Adipose tissue (tissue), 3 donors: ENCODE results near the gene MRPS23. TPM values are rescaled to one million over a fixed set of nuclear protein-coding genes. Genes with fewer than 3 reads are reported as not detected.

Experiments used
- H3K27ac ChIP-seq: one replicate; pipeline ENCODE4 v1.5.1; 2013; ENCODE audit warnings: low read depth, low read length
- WGBS, 3 donors: extraction: QIAGEN DNeasy Blood & Tissue Kit; methylation state at CpG; one replicate each; pipeline ENCODE4 v1.1.7; 2013; 5-methylcytosine and 5-hydroxymethylcytosine counted together
- polyA plus RNA-seq, 3 donors: library from polyadenylated mRNA; stranded (reverse); fragments of 200-250 nt; gene quantifications; one replicate each; pipeline ENCODE4 v1.2.3, GENCODE V29; 2013
- donor health status: healthy with polysubstance abuse.
- donor health status: Bipolar disorder and iron deficiency.
- donor health status: healthy.

MRPS23 gene
- polyA plus RNA-seq, 3 donors = 20.9 to 36.6 (median 25.7) TPM

GRCh38 chr17:57868007-57868909 is 18.4 kb upstream of the MRPS23 start:
- 16 to 31% (median 17%) methylated on average over 23 of the region's 23 CpGs for WGBS, 3 donors
- peak overlapping the region; percentile 25 for H3K27ac ChIP-seq

DNA sequence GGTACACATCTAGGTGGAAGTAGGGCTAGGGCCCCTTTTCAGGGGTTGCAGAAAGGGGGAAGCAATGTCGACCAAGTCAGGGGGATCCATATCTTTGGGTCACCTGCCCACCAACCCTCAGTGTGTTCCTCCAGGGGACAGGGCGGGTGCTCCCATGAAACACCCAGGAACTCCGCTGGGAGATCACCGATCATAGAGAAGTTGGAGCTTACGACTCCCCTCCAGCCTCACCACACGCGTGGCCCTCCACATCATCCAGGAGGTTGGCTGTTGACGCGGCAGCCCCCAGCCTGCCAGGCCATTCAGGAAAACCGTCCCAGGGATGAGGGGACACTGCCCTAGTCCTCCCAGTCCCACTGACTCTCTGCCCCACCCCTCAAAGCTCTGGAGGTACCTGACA is 17.3 kb upstream of the MRPS23 start:
- 91 to 95% (median 92%) methylated on average over 10 of the region's 10 CpGs for WGBS, 3 donors
- H3K27ac ChIP-seq = no peak overlapping the region

- WGBS, 3 donors = 86 to 92% (median 89%) methylated on average over 5 of the region's 5 CpGs
- no peak overlapping the region for H3K27ac ChIP-seq
These were observed 16.9 kb upstream of the MRPS23 start for GRCh38 chr17:57866723-57867122.

DNA sequence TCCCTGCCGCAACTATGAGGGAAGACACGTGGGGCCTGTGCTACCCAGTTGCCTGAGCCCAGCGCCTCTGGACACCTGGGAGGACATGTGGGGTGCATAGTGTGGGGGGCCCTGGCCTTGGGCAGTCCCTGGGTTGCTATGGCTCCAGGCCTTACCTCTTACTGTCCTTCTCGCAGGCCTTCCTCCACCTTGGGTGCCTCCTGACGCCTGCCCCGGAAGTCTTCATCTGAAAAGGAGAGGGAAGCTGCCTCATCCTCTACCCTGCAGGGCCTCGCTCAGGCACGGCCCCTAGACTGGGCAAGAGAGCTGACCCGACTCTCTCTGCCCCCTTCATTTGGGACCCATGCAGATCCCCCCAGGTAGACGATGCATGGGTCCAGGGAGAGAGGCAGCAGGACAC is 16.5 kb upstream of the MRPS23 start:
- H3K27ac ChIP-seq = no peak overlapping the region
- WGBS, 3 donors = 91 to 95% (median 93%) methylated on average over 10 of the region's 10 CpGs

GRCh38 chr17:57864273-57864672 is 14.4 kb upstream of the MRPS23 start:
- H3K27ac ChIP-seq = no peak overlapping the region
- WGBS, 3 donors = 85 to 91% (median 89%) methylated on average over 7 to 8 of the region's 8 CpGs

DNA sequence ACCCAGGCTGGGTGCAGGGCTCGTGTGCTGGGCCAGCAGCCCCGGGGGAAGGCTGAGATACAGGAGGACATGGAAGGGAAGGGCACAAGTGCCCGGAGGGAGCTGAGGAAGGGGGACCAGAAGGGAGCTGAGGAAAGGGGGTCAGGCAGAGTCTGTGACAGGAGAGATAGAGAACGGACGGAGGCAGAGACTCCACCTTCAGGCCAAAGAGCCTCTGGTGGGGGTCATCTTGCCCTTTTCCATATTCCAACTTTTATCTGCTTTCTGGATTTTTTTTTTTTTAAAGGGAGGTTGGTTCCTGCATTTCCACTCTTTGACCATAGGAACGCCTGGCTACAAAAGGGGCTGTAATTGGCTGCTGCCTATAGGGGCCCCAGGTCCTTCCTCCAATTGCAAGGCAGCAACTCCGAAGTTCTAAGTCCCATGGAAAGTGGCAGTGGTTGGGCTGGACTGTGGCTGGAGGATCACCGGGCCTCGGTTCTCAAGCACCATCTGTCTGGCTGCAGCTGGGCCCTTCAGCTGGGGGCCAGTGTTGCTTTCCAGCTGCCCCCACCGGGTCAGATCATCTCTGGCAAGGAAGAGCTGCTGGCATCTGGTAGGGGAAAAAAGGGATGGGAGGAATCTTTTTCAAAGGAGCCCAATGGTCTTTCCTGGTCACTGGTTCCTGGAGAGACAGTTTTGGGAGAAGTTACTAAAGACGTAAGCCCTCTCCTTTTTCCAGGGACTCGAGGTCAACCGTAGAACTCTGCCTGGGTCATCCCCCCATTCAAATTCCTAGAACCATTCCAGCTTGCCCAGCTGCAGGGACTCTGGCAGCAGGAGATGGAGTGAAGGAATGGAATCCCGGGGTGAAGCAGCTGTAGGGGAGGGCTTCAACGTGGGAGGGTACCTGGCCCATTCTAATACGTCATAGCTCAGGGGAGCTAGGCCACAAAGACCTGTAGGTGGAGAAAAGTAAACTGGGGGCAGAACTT is 13.1 kb upstream of the MRPS23 start:
- 82 to 86% (median 85%) methylated on average over 16 of the region's 16 CpGs for WGBS, 3 donors
- H3K27ac ChIP-seq = no peak overlapping the region

DNA sequence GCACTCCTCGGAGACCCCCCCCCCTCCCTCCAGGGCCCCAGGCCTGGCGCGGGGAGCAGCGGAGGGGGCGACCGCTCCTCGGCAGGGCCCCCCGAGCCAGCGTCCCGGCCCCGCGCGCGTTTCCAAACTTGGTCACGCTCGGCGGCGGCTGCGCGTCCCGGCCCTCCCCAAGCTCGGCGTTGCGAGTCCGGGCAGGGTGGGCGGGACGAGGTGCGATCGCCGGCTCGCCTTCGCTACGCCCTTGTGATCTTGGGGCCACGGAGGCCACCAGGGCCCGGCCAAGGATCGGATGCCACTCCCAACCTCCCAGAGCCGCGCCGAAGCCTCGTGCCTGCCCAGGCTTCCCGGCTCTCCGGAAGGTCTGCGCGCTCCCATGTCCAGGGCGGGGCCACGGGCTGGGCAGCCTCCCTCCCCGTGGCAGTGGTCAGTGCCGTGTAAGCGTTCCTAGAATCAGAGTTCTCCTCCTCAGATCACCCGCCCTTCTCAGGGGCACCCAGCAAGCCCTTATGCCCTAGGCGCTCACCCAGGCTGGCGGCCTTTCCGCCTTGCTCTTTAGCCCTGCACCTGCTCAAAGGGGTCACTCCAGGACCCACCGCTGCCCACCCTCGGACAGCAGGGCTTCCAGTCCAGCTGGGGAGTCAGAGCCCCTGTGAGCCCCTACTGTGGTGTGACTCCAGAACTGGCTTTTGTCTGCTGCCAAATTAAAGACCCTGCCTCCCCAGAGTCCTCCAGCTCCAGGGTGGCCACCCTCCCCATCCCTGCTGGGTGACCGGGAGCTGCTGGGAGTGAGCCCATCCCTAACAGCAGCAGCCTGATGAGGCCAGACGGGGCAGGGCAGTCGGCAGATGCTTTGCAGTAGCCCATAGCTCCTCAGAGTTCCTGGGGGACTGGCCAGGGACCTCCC is 12.2 kb upstream of the MRPS23 start:
- no peak overlapping the region for H3K27ac ChIP-seq
- 12 to 16% (median 15%) methylated on average over 41 to 58 of the region's 58 CpGs for WGBS, 3 donors

- no peak overlapping the region for H3K27ac ChIP-seq
- 2 to 5% (median 2%) methylated on average over 33 to 34 of the region's 34 CpGs for WGBS, 3 donors
These were observed 11.4 kb upstream of the MRPS23 start for GRCh38 chr17:57861000-57861789.

DNA sequence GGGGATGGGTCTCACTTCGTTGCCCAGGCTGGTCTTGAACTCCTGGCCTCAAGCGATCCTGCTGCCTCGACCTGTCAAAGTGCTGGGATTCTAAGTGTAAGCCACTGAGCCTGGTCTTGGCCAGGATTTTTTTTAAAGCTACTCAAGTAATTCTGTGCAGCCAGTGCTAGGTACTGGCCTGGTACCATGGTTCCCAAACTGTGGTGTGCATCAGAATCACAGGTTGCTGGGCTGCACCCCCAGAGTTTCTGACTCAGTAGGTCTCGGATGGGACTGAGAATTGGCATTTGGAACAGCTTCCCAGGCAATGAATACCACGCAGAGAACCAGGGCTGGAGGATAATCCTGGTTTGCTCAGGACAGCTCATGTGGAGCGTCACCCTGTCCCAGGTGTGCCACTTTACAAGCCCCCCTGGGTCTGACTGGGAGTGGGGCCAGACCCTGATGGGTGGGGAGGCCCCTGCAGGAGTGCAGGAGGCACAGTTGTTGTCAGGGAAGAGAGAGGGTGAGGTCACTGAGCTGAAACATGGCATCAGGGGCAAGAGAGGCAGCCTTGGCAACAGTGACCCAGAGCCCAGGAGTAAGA is 10.7 kb upstream of the MRPS23 start:
- WGBS, 3 donors = 70 to 80% (median 72%) methylated on average over 6 of the region's 6 CpGs
- H3K27ac ChIP-seq = peak overlapping the region; percentile 47

DNA sequence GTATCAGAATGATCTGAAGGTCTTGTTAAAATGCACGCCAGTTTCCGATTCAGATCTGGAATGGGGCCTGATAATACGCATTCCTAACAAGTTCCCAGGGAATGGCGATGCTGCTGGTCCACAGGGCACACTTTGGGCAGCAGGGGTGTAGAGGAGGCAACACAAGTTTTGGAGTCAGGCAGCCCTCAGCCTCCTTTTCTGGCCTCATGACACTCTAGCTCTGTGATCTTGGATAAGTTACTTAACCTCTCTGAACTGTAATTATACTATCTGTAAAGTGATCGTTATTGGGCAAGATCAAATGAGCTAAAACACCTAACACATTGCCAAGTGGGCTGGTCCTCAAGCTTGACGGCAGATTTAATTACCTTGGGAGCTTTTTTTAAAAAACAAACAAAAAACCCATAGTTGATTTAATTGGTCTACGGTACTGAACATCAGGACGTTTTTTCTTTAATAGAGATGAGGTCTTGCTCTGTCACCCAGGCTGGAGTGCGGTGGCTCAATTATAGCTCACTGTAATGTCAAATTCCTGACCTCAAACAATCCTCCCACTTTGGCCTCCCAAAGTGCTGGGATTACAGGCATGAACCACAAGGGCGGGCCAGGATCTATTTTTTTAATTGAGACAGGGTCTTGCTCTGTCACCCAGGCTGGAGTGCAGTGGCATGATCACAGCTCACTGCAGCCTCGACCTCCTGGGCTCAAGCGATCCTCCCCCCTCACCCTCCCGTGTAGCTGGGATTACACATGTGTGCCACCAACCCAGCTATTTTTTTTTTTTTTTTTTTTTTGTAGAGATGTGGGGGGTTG is 10.0 kb upstream of the MRPS23 start:
- no peak overlapping the region for H3K27ac ChIP-seq

DNA sequence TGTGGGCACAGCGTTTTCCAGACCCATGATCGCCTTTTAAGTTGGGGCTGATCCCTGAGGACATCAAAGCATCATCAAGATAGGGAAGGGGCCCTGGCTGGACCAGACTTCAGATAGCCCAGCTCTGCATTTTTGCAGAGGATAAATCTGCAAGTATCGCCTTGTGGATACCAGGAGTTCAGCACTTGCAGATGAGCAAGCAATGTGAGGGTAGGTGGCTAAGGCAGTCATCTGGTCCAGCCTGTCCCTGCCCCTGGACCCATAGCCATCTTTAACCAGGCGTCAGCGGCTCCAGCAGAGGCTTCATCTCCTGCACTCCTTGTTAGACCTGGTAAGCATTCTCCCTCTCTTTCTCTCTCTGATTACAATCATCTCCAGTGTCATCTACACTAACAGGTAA is 9.0 kb upstream of the MRPS23 start:
- no peak overlapping the region for H3K27ac ChIP-seq
- WGBS, 3 donors = 78 to 89% (median 82%) methylated on average over 5 of the region's 5 CpGs

More for the DNA sequence above, 10.0 kb upstream of the MRPS23 start:
- 55 to 56% (median 55%) methylated on average over 13 of the region's 13 CpGs for WGBS, 3 donors

GRCh38 chr17:57856792-57857620 is 7.2 kb upstream of the MRPS23 start:
- H3K27ac ChIP-seq = no peak overlapping the region
- 70 to 84% (median 72%) methylated on average over 10 of the region's 10 CpGs for WGBS, 3 donors

- H3K27ac ChIP-seq = no peak overlapping the region
- WGBS, 3 donors = 44 to 69% (median 56%) methylated on average over 6 of the region's 6 CpGs
These were observed 5.7 kb upstream of the MRPS23 start for GRCh38 chr17:57855391-57856035.

- WGBS, 3 donors = 39 to 75% (median 69%) methylated on average over 8 of the region's 8 CpGs
- H3K27ac ChIP-seq = no peak overlapping the region
These were observed 3.9 kb upstream of the MRPS23 start for GRCh38 chr17:57853695-57854094.

DNA sequence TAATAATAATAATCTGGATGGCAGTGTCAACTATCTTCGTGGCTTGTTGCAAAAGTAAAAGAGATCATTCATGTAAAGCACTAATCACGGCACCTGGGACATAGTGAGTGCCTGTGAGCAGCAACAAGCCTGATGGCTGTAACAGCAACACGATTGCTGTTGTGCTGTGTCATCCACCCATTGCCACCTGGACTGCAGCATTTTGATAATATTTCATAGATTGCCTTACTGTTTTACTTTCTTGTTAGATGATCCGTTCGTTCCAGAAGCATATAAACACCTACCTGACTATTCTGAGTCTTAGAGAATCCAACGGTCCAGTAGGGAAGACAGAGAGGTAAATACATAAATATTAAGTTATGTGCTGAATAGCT is 3.1 kb upstream of the MRPS23 start:
- WGBS, 3 donors = 41 to 63% (median 61%) methylated on average over 6 of the region's 6 CpGs
- no peak overlapping the region for H3K27ac ChIP-seq
